Panc1 (cell line): ENCODE measurements around the gene RAP2C. TPM values are rescaled to one million over a fixed set of nuclear protein-coding genes. Genes with fewer than 3 reads are reported as not detected.

Source experiments
- ATAC-seq: fragments of 200-7000 bp; cut with Tn5 transposase; 2 replicates; pipeline ENCODE4 v1.9.1; 2020; ENCODE audit warnings: mild to moderate bottlenecking, moderate library complexity
- BruUV-seq: library from RNA; stranded (reverse); fragments of 400-500 nt; replicated peaks from 2 replicates; lab custom pipeline; 2021; lab: Mats Ljungman, UMichigan
- CTCF ChIA-PET: fragments of 300-600 bp; sonication (Branson Sonifier 250); formaldehyde crosslinking; loops from one replicate; lab custom pipeline; 2022; ENCODE audit warnings: antibody characterized with exemption; lab: Charles Lee
- POLR2A ChIA-PET: fragments of 300-600 bp; sonication (Branson Sonifier 250); formaldehyde crosslinking; loops from one replicate; lab custom pipeline; 2022; ENCODE audit warnings: antibody characterized with exemption; lab: Charles Lee
- DNase-seq: peaks from one replicate; pipeline ENCODE4 v3.0.0-alpha.2; 2010; ENCODE audit warnings: low read depth, low spot score
- H3K27ac ChIP-seq: 2 replicates; pipeline ENCODE4 v1.5.1; 2011; ENCODE audit warnings: mild to moderate bottlenecking, low read length, inconsistent platforms
- H3K27me3 ChIP-seq: fragments of 200-500 bp; sonication (Bioruptor generic); 2 replicates; pipeline ENCODE4 v1.6.0; 2014; ENCODE audit warnings: low read length, inconsistent platforms; ENCODE audit not compliant: control insufficient read depth, insufficient read depth
- H3K36me3 ChIP-seq: fragments of 200-500 bp; sonication (Bioruptor generic); 2 replicates; pipeline ENCODE4 v1.5.1; 2014; ENCODE audit warnings: inconsistent platforms, mild to moderate bottlenecking, low read length, moderate library complexity; ENCODE audit not compliant: control insufficient read depth, insufficient read depth
- H3K4me1 ChIP-seq: 2 replicates; pipeline ENCODE4 v1.5.1; 2011; ENCODE audit warnings: inconsistent platforms, mild to moderate bottlenecking, low read length, moderate library complexity; ENCODE audit not compliant: control insufficient read depth, insufficient read depth
- H3K4me3 ChIP-seq, 2 experiments: 2 replicates each; pipeline ENCODE4 v1.5.1; 2011 to 2012; ENCODE audit warnings: low read depth in 2 of 2, low read length in 2 of 2, mild to moderate bottlenecking in 2 of 2, inconsistent platforms in 1 of 2, moderate library complexity in 1 of 2
- H3K9me3 ChIP-seq: fragments of 200-500 bp; sonication (Bioruptor generic); 2 replicates; pipeline ENCODE4 v1.5.1; 2014; ENCODE audit warnings: low read depth, mild to moderate bottlenecking, inconsistent platforms, low read length, moderate library complexity; ENCODE audit not compliant: control insufficient read depth, insufficient read depth
- POLR2AphosphoS5 ChIP-seq: IDR thresholded peaks from 2 replicates; pipeline ENCODE4 v1.6.1; 2012; ENCODE audit warnings: mild to moderate bottlenecking, low read depth, low read length, moderate library complexity
- SIN3A ChIP-seq: IDR thresholded peaks from 2 replicates; pipeline ENCODE4 v1.6.1; 2012; ENCODE audit warnings: low read depth, mild to moderate bottlenecking, low read length, moderate library complexity, borderline replicate concordance; ENCODE audit not compliant: insufficient read depth
- TCF7L2 ChIP-seq: IDR thresholded peaks from 2 replicates; pipeline ENCODE4 v1.6.1; 2011; ENCODE audit warnings: mild to moderate bottlenecking, low read depth, low read length, inconsistent platforms
- in situ Hi-C: cut with HindIII; loops from 2 replicates; pipeline ENCODE4 v1.10.0; 2016; ENCODE audit warnings: low sequenced_read_pairs, low pct_unique_long_range_greater_than_20kb
- intact Hi-C: fragments of 100-400 bp; cut with micrococcal nuclease; formaldehyde crosslinking; loops from one replicate; pipeline ENCODE4 v1.10.0; 2022; ENCODE audit not compliant: unreplicated experiment
- total RNA-seq: library from RNA; stranded (reverse); gene quantifications from one replicate; pipeline ENCODE4 v1.2.1, GENCODE V29; 2021; ENCODE audit not compliant: unreplicated experiment
- TF ChIP-seq, protein P1 (sequence below), 2 experiments: IDR thresholded peaks; 2 replicates each; pipeline ENCODE4 v1.6.1; 2011 to 2012; ENCODE audit warnings: low read depth in 2 of 2, control low read depth in 1 of 2, low read length in 1 of 2, mild to moderate bottlenecking in 1 of 2, moderate library complexity in 1 of 2; ENCODE audit not compliant: insufficient read depth in 1 of 2
- TF ChIP-seq, protein P2 (sequence below): fragments of 450-650 bp; IDR thresholded peaks from 2 replicates; pipeline ENCODE4 v1.5.1; 2017; ENCODE audit warnings: mild to moderate bottlenecking

The RAP2C gene
- total RNA-seq, 1 experiment from 2014 or later, result 36.2 TPM

DNA sequence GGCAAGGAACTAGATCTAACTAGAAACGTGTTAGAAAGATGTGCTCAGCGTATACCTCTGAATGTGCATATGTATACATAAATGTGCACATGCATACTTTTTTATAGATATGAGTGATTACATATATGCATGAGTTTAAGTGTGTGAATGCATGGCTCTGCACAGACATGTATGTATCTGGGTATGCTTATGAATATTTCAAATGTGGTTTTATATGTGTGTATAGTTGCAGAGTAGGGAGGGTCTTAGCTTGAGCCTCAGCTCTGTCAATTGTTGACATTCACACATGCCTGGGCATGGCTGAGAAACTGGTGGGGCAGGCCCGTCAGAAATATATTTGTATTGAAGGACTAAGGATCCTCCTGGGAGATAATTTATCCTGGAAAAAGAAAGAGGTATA, 31.1 kb downstream of the RAP2C start:
- no peak overlapping the region for H3K27ac ChIP-seq
- DNase-seq, result no peak
- in situ Hi-C loops, result no loop called here
- no peaks in the 10 kb centered on the region for H3K4me1 ChIP-seq
- no TSS peak for BruUV-seq
- H3K9me3 ChIP-seq, result no peaks in the 10 kb centered on the region
- no peaks in the 10 kb centered on the region for H3K27me3 ChIP-seq
- CTCF ChIA-PET, result no interaction called here
- POLR2A ChIA-PET, result no interaction called here
- intact Hi-C loops, result no loop called here
- ATAC-seq, result no peak
- no peak overlapping the region for H3K4me3 ChIP-seq
- TF ChIP-seq, protein P1, sequence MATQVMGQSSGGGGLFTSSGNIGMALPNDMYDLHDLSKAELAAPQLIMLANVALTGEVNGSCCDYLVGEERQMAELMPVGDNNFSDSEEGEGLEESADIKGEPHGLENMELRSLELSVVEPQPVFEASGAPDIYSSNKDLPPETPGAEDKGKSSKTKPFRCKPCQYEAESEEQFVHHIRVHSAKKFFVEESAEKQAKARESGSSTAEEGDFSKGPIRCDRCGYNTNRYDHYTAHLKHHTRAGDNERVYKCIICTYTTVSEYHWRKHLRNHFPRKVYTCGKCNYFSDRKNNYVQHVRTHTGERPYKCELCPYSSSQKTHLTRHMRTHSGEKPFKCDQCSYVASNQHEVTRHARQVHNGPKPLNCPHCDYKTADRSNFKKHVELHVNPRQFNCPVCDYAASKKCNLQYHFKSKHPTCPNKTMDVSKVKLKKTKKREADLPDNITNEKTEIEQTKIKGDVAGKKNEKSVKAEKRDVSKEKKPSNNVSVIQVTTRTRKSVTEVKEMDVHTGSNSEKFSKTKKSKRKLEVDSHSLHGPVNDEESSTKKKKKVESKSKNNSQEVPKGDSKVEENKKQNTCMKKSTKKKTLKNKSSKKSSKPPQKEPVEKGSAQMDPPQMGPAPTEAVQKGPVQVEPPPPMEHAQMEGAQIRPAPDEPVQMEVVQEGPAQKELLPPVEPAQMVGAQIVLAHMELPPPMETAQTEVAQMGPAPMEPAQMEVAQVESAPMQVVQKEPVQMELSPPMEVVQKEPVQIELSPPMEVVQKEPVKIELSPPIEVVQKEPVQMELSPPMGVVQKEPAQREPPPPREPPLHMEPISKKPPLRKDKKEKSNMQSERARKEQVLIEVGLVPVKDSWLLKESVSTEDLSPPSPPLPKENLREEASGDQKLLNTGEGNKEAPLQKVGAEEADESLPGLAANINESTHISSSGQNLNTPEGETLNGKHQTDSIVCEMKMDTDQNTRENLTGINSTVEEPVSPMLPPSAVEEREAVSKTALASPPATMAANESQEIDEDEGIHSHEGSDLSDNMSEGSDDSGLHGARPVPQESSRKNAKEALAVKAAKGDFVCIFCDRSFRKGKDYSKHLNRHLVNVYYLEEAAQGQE (IDR thresholded peaks at IDR 0.05; ENCODE audit: insufficient read depth in 1 of 2, low read depth in 2 of 2, low read length in 1 of 2), result no peak
- no peaks in the 10 kb centered on the region for H3K36me3 ChIP-seq

DNA sequence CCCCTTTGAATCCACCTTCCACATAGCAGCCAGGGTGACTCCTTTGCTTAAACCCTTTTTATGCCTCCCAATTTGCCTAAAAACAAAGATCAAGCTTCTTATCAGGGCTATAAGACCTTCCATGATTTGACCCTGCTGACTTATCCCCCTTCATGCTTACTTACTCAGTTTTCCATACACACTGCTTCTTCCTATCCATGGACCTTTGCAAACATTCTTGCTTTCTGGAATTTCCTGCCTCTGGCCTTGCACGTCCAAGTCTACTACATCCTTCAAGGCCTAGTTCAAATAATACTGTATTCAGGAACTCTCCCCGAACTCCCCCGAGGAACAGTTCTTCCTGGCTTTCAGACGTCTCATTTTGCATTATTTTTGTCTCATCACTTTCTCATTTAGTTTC, 31.8 kb downstream of the RAP2C start:
- no peaks in the 10 kb centered on the region for H3K4me1 ChIP-seq
- DNase-seq, result no peak
- in situ Hi-C loops, result no loop called here
- BruUV-seq, result no TSS peak
- no peak overlapping the region for H3K27ac ChIP-seq
- no peaks in the 10 kb centered on the region for H3K36me3 ChIP-seq
- ChIA-PET POLR2A (no interaction called here), CTCF (no interaction called here)
- intact Hi-C loops, result no loop called here
- no peak for ATAC-seq
- H3K4me3 ChIP-seq, result no peak overlapping the region
- TF ChIP-seq, protein P1 (IDR thresholded peaks at IDR 0.05; ENCODE audit: insufficient read depth in 1 of 2, low read depth in 2 of 2, low read length in 1 of 2), result no peak
- TF ChIP-seq POLR2AphosphoS5 (no peak), SIN3A (no peak), TCF7L2 (no peak)
- TF ChIP-seq, protein P2, sequence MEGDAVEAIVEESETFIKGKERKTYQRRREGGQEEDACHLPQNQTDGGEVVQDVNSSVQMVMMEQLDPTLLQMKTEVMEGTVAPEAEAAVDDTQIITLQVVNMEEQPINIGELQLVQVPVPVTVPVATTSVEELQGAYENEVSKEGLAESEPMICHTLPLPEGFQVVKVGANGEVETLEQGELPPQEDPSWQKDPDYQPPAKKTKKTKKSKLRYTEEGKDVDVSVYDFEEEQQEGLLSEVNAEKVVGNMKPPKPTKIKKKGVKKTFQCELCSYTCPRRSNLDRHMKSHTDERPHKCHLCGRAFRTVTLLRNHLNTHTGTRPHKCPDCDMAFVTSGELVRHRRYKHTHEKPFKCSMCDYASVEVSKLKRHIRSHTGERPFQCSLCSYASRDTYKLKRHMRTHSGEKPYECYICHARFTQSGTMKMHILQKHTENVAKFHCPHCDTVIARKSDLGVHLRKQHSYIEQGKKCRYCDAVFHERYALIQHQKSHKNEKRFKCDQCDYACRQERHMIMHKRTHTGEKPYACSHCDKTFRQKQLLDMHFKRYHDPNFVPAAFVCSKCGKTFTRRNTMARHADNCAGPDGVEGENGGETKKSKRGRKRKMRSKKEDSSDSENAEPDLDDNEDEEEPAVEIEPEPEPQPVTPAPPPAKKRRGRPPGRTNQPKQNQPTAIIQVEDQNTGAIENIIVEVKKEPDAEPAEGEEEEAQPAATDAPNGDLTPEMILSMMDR, result no peak
- H3K9me3 ChIP-seq, result no peaks in the 10 kb centered on the region
- no peaks in the 10 kb centered on the region for H3K27me3 ChIP-seq
